DMS79 (cell line): ENCODE results near the gene ARHGAP24.

Experiments used
- DNase-seq: peaks from one replicate; lab custom pipeline; 2025; lab: John Stamatoyannopoulos, UW

ARHGAP24 gene

GRCh38 chr4:85740431-85740861 is 265.5 kb downstream of the ARHGAP24 start:
- no peak for DNase-seq

GRCh38 chr4:85741381-85741780 is 266.4 kb downstream of the ARHGAP24 start:
- no peak for DNase-seq

- no peak for DNase-seq
Observed at GRCh38 chr4:85741921-85742591, 267.1 kb downstream of the ARHGAP24 start.

GRCh38 chr4:85744950-85745349 is 270.0 kb downstream of the ARHGAP24 start:
- no peak for DNase-seq

- DNase-seq, result no peak
Observed at GRCh38 chr4:85745939-85746338, 271.0 kb downstream of the ARHGAP24 start.

- peak; percentile 53 for DNase-seq
Observed at GRCh38 chr4:85747882-85748491, 273.0 kb downstream of the ARHGAP24 start.

- DNase-seq, result no peak
Observed at GRCh38 chr4:85748654-85749053, 273.7 kb downstream of the ARHGAP24 start.

- no peak for DNase-seq
Observed at GRCh38 chr4:85751866-85752265, 276.9 kb downstream of the ARHGAP24 start.

GRCh38 chr4:85755285-85755684 is 280.3 kb downstream of the ARHGAP24 start:
- no peak for DNase-seq

- DNase-seq, result no peak
Observed at GRCh38 chr4:85756938-85757337, 282.0 kb downstream of the ARHGAP24 start.

- DNase-seq, result no peak
Observed at GRCh38 chr4:85759388-85759787, 284.4 kb downstream of the ARHGAP24 start.

GRCh38 chr4:85760511-85760910 is 285.6 kb downstream of the ARHGAP24 start:
- DNase-seq, result no peak

- DNase-seq, result no peak
Observed at GRCh38 chr4:85761803-85762528, 287.0 kb downstream of the ARHGAP24 start.

- no peak for DNase-seq
Observed at GRCh38 chr4:85762529-85762871, 287.6 kb downstream of the ARHGAP24 start.

GRCh38 chr4:85763202-85763601 is 288.3 kb downstream of the ARHGAP24 start:
- no peak for DNase-seq

GRCh38 chr4:85767649-85768048 is 292.7 kb downstream of the ARHGAP24 start:
- DNase-seq, result no peak

GRCh38 chr4:85769009-85769408 is 294.1 kb downstream of the ARHGAP24 start:
- no peak for DNase-seq

- no peak for DNase-seq
Observed at GRCh38 chr4:85772470-85772869, 297.5 kb downstream of the ARHGAP24 start.

- DNase-seq, result no peak
Observed at GRCh38 chr4:85773372-85773771, 298.4 kb downstream of the ARHGAP24 start.

- no peak for DNase-seq
Observed at GRCh38 chr4:85774000-85774399, 299.1 kb downstream of the ARHGAP24 start.

GRCh38 chr4:85774489-85774888 is 299.5 kb downstream of the ARHGAP24 start:
- no peak for DNase-seq

- DNase-seq, result no peak
Observed at GRCh38 chr4:85776096-85776495, 301.1 kb downstream of the ARHGAP24 start.

- DNase-seq, result no peak
Observed at GRCh38 chr4:85776579-85776978, 301.6 kb downstream of the ARHGAP24 start.
